ENCODE data around the gene DTL. TPM values are rescaled to one million over a fixed set of nuclear protein-coding genes. Genes with fewer than 3 reads are reported as not detected.

The DTL gene
- total and polyA plus RNA-seq, 2 donors from 2014 or later, result 2.0 TPM; not detected in 1

DNA sequence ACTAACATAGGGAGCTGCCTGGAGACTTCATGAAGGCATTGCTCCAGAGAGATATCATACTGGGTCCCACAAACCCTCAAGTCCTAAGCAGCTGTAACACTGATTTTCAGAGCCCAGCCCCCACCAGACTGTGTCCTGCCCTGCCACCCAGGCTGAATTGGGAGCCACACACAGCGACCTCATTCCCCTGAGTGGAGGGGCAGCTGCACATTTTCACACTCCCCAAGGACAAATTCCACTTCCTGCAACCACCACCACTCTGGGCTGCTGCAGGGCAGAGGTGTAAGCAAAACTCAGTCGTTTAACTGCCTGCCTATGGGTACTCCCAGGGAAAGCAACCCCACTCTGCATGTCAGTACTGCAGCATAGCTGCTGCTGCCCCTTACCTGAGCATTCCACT lies 19.8 kb downstream of the DTL start:
- TF ChIP-seq, protein P1, sequence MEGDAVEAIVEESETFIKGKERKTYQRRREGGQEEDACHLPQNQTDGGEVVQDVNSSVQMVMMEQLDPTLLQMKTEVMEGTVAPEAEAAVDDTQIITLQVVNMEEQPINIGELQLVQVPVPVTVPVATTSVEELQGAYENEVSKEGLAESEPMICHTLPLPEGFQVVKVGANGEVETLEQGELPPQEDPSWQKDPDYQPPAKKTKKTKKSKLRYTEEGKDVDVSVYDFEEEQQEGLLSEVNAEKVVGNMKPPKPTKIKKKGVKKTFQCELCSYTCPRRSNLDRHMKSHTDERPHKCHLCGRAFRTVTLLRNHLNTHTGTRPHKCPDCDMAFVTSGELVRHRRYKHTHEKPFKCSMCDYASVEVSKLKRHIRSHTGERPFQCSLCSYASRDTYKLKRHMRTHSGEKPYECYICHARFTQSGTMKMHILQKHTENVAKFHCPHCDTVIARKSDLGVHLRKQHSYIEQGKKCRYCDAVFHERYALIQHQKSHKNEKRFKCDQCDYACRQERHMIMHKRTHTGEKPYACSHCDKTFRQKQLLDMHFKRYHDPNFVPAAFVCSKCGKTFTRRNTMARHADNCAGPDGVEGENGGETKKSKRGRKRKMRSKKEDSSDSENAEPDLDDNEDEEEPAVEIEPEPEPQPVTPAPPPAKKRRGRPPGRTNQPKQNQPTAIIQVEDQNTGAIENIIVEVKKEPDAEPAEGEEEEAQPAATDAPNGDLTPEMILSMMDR (IDR thresholded peaks at IDR 0.05; ENCODE audit: borderline replicate concordance, extremely low read depth, insufficient read depth), result no peak
- no peak overlapping the region for H3K9ac ChIP-seq (ENCODE audit: low read length in 3 of 3)
- H3K4me3 ChIP-seq (ENCODE audit: low read length in 3 of 3), result no peak overlapping the region
- H3K27me3 ChIP-seq (ENCODE audit: control insufficient read depth, insufficient read depth, low read length), result no peaks in the 10 kb centered on the region
- intact Hi-C loops (cut with DNase I), result no loop called here
- no peaks in the 10 kb centered on the region for H3K4me1 ChIP-seq (ENCODE audit: control insufficient read depth in 2 of 3, insufficient read depth in 2 of 3, low read depth in 1 of 3, low read length in 3 of 3)
- no peaks in the 10 kb centered on the region for H3K9me3 ChIP-seq (ENCODE audit: control insufficient read depth in 2 of 3, insufficient read depth in 1 of 3, low read length in 3 of 3)
- H3K27ac ChIP-seq (ENCODE audit: low read depth in 2 of 2, low read length in 2 of 2), result no peak overlapping the region
- H3K36me3 ChIP-seq (ENCODE audit: control insufficient read depth in 2 of 3, insufficient read depth in 3 of 3, low read length in 3 of 3), result peaks cover 0 to 3% (median 0%) of the 10 kb centered on the region in 3 donors
- no peak for FAIRE-seq
- DNase-seq, result peak in 1 of 5 donors; percentile 32

DNA sequence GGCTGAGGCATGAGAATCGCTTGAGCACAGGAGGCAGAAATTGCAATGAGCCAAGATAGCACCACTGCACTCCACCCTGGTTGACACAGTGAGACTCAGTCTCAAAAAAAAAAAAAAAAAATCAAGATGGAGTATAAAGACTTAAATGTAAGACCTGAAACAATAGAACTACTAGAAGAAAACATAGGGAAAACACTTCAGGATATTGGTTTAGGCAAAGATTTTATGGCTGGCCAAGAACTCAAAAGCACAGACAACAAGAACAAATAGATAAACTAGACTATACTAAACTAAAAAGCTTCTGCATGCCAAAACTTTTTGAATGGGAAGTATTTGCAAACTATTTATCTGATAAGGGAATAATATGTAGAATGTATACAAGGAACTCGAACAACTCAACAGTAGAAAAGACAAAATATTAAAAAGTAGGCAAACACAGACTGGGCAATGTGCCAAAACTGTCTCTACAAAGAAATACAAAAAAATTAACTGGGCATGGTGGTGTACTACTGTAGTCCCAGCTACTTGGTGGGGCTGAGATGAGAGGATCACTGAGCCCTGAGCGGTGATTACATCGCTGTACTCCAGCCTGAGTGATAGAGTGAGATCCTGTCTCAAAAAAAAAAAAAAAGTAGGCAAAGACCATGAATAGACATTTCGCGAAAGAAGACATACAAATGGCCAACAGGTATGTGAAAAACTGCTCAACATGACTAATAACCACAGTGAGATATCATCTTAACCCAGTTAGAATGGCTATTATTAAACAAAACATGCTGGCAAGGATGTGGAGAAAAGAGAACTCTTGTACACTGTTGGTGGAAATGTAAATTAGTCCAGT lies 25.3 kb downstream of the DTL start:
- Histone ChIP-seq H3K4me3 (ENCODE audit: low read length in 3 of 3) (no peak overlapping the region), H3K4me1 (ENCODE audit: control insufficient read depth in 2 of 3, insufficient read depth in 2 of 3, low read depth in 1 of 3, low read length in 3 of 3) (no peaks in the 10 kb centered on the region), H3K9ac (ENCODE audit: low read length in 3 of 3) (no peak overlapping the region), H3K27me3 (ENCODE audit: control insufficient read depth, insufficient read depth, low read length) (no peaks in the 10 kb centered on the region), H3K27ac (ENCODE audit: low read depth in 2 of 2, low read length in 2 of 2) (no peak overlapping the region), H3K36me3 (ENCODE audit: control insufficient read depth in 2 of 3, insufficient read depth in 3 of 3, low read length in 3 of 3) (peaks cover 0 to 2% (median 0%) of the 10 kb centered on the region in 3 donors), H3K9me3 (ENCODE audit: control insufficient read depth in 2 of 3, insufficient read depth in 1 of 3, low read length in 3 of 3) (no peaks in the 10 kb centered on the region)
- FAIRE-seq (no peak), DNase-seq (no peak)
- intact Hi-C loops (cut with DNase I), result loop anchor here (10.0 kb wide), 2 partner anchors 304 to 394 kb away; no protein-coding TSS in a partner anchor
- TF ChIP-seq, protein P1 (IDR thresholded peaks at IDR 0.05; ENCODE audit: borderline replicate concordance, extremely low read depth, insufficient read depth), result no peak

DNA sequence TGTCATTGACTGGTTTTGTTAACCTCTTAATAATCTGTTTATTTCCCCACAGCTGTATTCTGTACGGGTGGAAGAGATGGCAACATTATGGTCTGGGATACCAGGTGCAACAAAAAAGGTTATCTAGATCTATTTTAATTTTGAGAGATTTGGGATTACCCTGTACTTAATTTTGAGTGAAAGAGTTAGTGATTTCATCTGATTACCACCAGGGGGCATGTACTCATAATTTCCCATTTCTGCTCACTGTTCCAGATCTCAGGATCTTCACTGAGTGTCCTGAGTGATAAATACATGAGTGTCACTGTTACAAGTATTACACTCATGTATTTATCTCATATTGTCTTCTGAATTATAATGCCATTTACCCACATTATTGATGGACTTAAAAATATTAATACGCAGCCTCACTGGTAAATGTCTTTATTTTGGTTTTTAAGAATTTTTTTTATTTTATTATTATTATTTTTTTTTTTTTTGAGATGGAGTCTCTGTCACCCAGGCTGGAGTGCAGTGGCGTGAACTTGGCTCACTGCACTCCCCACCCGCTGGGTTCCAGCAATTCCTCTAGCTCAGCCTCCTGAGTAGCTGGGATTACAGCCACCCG lies 27.4 kb downstream of the DTL start:
- no peak overlapping the region for H3K4me3 ChIP-seq (ENCODE audit: low read length in 3 of 3)
- FAIRE-seq (peak; percentile 51), DNase-seq (peak in 2 of 5 donors; percentile 24 to 61)
- no peaks in the 10 kb centered on the region for H3K4me1 ChIP-seq (ENCODE audit: control insufficient read depth in 2 of 3, insufficient read depth in 2 of 3, low read depth in 1 of 3, low read length in 3 of 3)
- TF ChIP-seq, protein P1 (IDR thresholded peaks at IDR 0.05; ENCODE audit: borderline replicate concordance, extremely low read depth, insufficient read depth), result peak; percentile 58
- no peaks in the 10 kb centered on the region for H3K27me3 ChIP-seq (ENCODE audit: control insufficient read depth, insufficient read depth, low read length)
- intact Hi-C loops (cut with DNase I), result loop anchor here (10.0 kb wide), 2 partner anchors 302 to 392 kb away; no protein-coding TSS in a partner anchor
- no peaks in the 10 kb centered on the region for H3K9me3 ChIP-seq (ENCODE audit: control insufficient read depth in 2 of 3, insufficient read depth in 1 of 3, low read length in 3 of 3)
- no peaks in the 10 kb centered on the region for H3K36me3 ChIP-seq (ENCODE audit: control insufficient read depth in 2 of 3, insufficient read depth in 3 of 3, low read length in 3 of 3)
- H3K9ac ChIP-seq (ENCODE audit: low read length in 3 of 3), result no peak overlapping the region
- no peak overlapping the region for H3K27ac ChIP-seq (ENCODE audit: low read depth in 2 of 2, low read length in 2 of 2)

Data from kidney (tissue), 14 donors.